Endometrium (tissue), 2 donors: ENCODE results near the gene PKD1L1.
"Not testable (repeated sequence)": the region's sequence is repeated elsewhere in the genome, so short reads cannot be mapped to it uniquely, and the experiment has no call there.

Experiments
- FAIRE-seq: peaks from 2 replicates; lab custom pipeline; 2012; peaks lifted over from hg19 to GRCh38; lab: Jason Lieb, UNC
- donor health status: control.
- donor health status: control.

PKD1L1 gene, protein sequence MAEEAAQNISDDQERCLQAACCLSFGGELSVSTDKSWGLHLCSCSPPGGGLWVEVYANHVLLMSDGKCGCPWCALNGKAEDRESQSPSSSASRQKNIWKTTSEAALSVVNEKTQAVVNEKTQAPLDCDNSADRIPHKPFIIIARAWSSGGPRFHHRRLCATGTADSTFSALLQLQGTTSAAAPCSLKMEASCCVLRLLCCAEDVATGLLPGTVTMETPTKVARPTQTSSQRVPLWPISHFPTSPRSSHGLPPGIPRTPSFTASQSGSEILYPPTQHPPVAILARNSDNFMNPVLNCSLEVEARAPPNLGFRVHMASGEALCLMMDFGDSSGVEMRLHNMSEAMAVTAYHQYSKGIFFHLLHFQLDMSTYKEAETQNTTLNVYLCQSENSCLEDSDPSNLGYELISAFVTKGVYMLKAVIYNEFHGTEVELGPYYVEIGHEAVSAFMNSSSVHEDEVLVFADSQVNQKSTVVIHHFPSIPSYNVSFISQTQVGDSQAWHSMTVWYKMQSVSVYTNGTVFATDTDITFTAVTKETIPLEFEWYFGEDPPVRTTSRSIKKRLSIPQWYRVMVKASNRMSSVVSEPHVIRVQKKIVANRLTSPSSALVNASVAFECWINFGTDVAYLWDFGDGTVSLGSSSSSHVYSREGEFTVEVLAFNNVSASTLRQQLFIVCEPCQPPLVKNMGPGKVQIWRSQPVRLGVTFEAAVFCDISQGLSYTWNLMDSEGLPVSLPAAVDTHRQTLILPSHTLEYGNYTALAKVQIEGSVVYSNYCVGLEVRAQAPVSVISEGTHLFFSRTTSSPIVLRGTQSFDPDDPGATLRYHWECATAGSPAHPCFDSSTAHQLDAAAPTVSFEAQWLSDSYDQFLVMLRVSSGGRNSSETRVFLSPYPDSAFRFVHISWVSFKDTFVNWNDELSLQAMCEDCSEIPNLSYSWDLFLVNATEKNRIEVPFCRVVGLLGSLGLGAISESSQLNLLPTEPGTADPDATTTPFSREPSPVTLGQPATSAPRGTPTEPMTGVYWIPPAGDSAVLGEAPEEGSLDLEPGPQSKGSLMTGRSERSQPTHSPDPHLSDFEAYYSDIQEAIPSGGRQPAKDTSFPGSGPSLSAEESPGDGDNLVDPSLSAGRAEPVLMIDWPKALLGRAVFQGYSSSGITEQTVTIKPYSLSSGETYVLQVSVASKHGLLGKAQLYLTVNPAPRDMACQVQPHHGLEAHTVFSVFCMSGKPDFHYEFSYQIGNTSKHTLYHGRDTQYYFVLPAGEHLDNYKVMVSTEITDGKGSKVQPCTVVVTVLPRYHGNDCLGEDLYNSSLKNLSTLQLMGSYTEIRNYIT (N-terminal part only)

GRCh38 chr7:47948141-47948790, at the start of gene PKD1L1:
PKD1L1 (minus strand) TSS chr7:47948466; CDS start chr7:47948440, 26 bp downstream.
- no peak for FAIRE-seq

- FAIRE-seq = no peak
Measured at GRCh38 chr7:47992446-47992845, 44.2 kb upstream of the PKD1L1 start.

GRCh38 chr7:47991741-47992311, 43.6 kb upstream of the PKD1L1 start:
- no peak for FAIRE-seq

- FAIRE-seq = peak; percentile 60
Measured at GRCh38 chr7:47991270-47991669, 43.0 kb upstream of the PKD1L1 start.

DNA sequence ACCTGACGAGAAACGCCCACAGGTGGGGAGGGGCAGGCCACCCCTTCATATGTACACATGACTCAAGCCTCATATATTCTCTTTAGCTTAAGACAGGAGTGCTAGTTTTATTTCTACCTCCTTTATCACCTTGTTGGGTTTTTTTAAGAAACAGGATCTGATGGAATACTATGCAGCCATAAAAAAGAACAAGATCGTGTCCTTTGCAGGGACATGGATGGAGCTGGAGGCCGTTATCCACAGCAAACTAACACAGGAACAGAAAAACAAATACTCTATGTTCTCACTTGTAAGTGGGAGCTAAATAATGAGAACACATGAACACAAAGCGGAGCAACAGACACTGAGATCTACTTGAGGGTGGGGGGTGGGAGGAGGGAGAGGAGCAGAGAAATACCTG, 42.3 kb upstream of the PKD1L1 start:
- FAIRE-seq = no peak

DNA sequence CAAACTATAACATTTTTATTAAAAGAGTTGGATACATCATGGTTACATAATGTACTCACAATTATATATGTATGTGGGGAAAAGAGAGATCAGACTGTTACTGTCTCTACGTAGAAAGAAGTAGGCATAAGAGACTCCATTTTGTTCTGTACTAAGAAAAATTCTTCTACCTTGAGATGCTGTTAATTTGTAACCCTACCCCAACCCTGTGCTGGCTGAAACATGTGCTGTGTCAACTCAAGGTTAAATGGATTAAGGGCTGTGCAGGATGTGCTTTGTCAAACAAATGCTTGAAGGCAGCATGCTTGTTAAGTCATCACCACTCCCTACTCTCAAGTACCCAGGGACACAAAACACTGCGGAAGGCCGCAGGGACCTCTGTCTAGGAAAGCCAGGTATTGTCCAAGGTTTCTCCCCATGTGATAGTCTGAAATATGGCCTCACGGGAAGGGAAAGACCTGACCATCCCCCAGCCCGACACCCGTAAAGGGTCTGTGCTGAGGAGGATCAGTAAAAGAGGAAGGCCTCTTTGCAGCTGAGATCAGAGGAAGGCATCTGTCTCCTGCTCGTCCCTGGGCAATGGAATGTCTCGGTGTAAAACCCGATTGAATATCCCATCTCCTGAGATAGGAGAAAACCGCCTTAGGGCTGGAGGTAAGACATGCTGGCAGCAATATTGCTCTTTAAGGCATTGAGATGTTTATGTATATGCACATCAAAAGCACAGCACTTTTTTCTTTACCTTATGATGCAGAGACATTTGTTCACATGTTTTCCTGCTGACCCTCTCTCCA, 41.5 kb upstream of the PKD1L1 start:
- not testable (repeated sequence) for FAIRE-seq

DNA sequence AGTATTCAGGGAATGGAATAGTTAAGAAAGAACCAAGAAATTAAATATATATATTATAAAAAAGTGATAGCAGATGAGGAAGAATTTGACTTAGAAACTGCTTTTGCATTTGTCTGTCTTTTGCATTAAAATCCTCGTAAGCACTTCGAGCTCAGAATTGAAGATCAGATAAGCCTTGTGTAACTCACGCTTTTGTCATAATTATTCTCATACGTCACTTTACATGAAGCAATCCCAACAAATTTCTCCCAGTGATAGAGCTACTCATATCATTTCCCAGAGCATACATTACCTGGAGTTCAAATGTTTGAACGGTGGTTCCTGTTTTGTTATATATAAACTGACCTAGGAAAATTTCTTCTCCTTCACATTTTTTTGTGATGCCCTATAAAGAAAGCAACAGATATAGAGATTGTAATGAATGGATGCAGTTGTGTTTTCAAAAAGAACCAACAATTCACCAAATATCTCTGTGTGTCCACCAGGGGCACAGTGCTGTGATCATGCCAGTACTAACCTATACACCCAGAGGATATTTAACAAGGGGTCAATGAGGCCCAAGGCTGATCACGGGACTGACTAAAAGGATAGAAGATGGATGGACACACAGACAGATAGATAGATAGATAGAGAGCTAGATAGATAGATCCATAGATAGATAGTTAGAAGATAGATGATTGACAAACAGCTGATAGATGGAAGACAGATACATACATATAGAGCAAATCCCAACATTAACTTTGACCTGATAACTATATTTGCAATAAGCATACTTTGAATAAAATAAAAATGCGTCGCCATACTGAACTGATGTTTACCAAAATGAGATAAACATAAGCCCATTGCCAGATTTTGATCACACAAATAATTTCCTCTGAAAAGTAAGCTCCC, 40.5 kb upstream of the PKD1L1 start:
- no peak for FAIRE-seq

- no peak for FAIRE-seq
Measured at GRCh38 chr7:47982610-47983009, 34.3 kb upstream of the PKD1L1 start.

DNA sequence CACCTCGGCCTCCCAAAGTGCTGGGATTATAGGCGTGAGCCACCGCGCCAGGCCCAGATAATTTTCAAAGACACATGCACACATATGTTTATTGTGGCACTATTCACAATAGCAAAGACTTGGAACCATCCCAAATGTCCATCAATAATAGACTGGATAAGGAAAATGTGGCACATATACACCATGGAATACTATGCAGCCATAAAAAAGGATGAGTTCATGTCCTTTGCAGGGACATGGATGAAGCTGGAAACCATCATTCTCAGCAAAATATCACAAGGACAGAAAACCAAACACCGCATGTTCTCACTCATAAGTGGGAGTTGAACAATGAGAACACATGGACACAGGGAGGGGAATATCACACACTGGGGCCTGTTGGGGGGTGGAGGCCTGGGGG, 32.4 kb upstream of the PKD1L1 start:
- FAIRE-seq = not testable (repeated sequence)

GRCh38 chr7:47979832-47980181, 31.5 kb upstream of the PKD1L1 start:
- peak; percentile 21 for FAIRE-seq

DNA sequence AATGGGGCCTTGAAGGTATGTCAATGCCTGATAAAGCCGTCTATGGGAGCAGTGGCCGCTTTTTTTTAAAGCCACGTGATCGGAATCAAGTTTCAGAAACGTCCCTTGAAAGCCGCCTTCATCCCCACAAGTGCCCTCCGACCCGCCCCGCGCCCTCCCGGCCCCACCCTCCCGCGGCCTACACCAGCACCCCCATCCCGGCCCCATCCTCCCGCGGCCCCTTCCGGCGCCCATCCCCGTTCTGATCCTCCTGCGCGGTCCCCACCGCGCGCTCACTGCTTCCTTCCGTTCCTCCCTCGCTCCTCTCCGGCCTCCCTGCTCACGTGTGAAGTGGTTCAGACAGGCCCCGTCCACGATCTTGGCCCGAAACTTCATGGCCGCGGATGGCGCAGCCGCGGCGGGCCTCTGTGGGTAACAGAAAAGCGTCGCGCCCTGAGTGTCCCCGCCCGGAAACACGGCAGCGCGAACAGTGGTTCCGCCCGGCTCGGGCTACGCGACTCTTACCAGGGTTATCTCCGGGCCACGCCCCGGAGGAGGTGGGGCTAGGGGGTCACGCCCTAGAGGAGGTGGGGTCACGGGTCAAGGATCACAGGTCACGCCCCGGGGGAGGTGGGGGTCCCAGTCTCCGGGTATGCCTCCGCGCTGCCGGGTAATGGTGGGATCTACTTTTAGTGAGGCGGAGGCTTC, 31.0 kb upstream of the PKD1L1 start, which contains the start of gene HUS1:
HUS1 (minus strand) TSS at position 471 of the 687 bp plus-strand sequence; CDS start at position 375, 96 bp downstream.
- FAIRE-seq = peak; percentile 12

GRCh38 chr7:47978790-47979144, 30.5 kb upstream of the PKD1L1 start:
- no peak for FAIRE-seq

GRCh38 chr7:47973739-47974138, 25.5 kb upstream of the PKD1L1 start:
- no peak for FAIRE-seq

DNA sequence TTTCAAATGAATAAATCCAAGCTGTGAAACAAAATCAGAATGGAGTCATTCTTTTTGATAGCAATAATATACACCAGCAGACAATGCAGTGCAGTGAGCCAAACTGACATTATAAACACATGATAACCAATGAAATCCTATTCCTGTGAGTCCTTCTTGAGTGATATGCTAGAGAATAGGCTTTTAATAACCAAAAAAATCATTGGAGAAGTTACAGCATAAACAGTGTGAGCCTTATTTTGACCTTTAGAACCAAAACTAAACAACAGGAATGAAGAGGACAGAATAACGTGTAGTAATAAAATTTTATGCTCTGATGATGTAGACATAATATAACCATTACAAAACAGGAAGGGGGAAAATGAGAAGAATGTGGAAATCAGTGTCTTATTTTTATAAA, 22.5 kb upstream of the PKD1L1 start:
- FAIRE-seq = peak; percentile 95

DNA sequence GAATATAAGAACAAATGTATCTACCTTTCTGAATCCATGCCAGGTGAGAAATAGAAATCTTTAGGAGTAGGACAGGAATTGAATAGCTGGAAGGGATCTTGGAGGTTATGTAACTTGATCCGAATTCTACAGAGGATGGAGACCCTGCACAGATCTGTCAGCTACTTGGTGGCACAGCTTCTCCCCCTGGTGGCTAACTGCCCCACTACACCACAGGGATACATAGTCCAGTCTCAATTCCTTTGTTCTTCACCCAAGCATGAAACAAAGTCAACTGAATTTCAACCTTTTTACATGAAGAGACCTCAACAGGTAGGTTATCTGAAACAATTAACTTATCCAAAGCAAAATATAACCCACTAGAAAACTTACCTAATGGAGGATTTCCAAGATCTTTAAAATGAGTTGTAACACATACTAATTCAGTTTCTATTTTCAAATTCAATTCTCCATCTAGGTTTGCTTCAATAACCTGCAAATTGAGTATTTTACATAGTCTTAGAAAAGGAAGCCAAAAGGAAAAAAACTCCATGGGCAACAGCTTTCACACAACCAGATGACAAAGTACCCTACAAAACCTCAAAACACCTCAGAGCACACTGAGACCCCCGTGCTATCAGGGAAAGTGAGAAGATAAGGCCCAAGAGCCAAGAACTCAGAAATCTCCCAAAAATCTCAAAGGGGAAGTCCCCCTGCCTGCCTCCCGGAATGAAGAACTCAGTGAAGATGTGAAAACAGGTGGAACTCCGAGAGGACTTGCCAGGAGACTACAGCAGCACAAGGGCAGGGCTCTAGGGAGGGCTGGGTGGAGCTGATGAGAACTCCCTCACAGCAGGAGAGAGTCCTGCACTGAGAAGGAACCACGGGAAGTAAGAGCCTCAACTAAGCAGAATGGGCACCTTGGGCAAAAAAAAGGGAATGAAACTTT, 20.8 kb upstream of the PKD1L1 start:
- no peak for FAIRE-seq

DNA sequence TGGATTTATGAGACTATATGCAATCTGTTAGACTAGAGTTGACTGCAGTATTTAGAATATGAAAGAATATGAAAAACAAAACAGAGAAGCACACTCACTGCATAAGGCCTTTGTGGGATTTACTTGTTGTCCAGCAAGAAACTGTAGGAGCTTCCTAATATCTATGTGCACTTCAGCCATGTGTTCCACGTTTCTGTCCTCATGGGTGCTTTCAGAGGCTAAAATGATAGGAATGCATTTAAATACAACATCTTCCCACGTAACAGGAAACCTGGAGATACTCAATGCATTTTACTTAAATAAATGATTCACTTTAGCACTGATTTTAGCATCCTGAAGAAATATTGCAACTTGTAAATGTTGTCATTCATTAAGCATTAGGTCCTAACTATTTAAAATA, 19.4 kb upstream of the PKD1L1 start:
- no peak for FAIRE-seq

DNA sequence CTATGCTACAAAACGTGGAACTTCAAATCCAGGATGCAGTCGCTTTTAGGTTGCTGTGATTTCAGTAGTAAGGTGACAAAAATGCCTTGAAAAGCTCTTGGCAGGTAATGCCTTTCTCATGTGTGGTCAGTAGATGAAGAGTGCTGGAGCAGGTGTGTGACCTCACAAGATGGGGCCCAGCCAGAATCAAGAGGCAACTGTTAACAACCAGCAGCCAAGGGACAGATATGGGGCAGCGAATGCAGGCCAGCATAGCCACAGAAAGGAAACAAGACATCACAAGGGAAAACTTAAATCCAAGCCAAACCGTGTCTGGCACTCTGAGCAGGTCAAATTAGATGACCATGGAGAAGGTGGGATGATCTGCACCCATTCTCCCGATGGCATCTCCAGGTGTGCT, 18.9 kb upstream of the PKD1L1 start:
- FAIRE-seq = no peak

DNA sequence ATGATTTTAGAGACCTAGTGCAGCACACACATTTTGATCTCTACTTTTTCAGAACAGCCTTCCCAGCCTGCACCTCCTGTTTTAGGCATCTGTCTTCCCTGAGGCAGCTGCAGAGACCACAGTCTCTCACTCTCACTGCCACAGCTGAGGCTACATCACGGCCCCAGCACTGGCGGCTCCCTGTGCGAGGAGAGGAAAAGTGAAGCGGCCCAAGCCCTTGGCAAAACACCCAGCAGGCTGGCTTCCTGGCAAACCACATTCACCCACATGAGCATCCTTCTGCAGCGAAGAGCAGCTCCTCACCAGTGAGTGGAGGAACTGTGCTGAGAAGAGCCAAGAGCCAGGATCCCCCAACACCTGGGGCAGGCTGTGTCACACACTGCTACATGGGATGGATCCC, 17.2 kb upstream of the PKD1L1 start:
- no peak for FAIRE-seq
